ENCODE results near the gene ATG2A. TPM values are rescaled to one million over a fixed set of nuclear protein-coding genes. Genes with fewer than 3 reads are reported as not detected.
"Not testable (repeated sequence)": the region's sequence is repeated elsewhere in the genome, so short reads cannot be mapped to it uniquely, and the experiment has no call there.

Gene ATG2A
- total RNA-seq, 2 donors from 2014 or later, result 12.3 to 14.6 TPM

- DNase-seq, result no peak
- intact Hi-C loops (cut with DNase I), result loop anchor here in 1 of 2 donors (10.0 kb wide), 1 partner anchor 64 kb away; no protein-coding TSS in a partner anchor
These were observed 68.0 kb downstream of the ATG2A start for GRCh38 chr11:64848826-64849597.

GRCh38 chr11:64848214-64848825 is 68.7 kb downstream of the ATG2A start:
- intact Hi-C loops (cut with DNase I), result loop anchor here in 1 of 2 donors (10.0 kb wide), 1 partner anchor 64 kb away; no protein-coding TSS in a partner anchor
- ATAC-seq (no peak), DNase-seq (no peak)

More at GRCh38 chr11:64848826-64849597, 68.0 kb downstream of the ATG2A start:
- ATAC-seq, result no peak

GRCh38 chr11:64846998-64847666 is 69.9 kb downstream of the ATG2A start:
- intact Hi-C loops (cut with DNase I), result loop anchor here (1.0 to 10.0 kb wide), 3 partner anchors 47 to 62 kb away; no protein-coding TSS in a partner anchor
- DNase-seq, result peak; percentile 93
- peak; percentile 83 to 88 for ATAC-seq

GRCh38 chr11:64845776-64846129 is 71.3 kb downstream of the ATG2A start:
- DNase-seq, ATAC-seq: not testable (repeated sequence)
- intact Hi-C loops (cut with DNase I), result loop anchor here (2.0 to 10.0 kb wide), 2 partner anchors 49 to 61 kb away; no protein-coding TSS in a partner anchor

- ATAC-seq (no peak), DNase-seq (no peak)
- intact Hi-C loops (cut with DNase I), result loop anchor here in 1 of 2 donors (10.0 kb wide), 1 partner anchor 60 kb away; no protein-coding TSS in a partner anchor
These were observed 71.8 kb downstream of the ATG2A start for GRCh38 chr11:64845129-64845775.

Small RNA genes within 50 kb of the gene (microRNA-seq; reads per million reads assigned to microRNA genes)
- gene MIR6749 (0 reads per million in 2 donors), gene MIR6750 (0.20 to 0.82 reads per million in 2 donors)

Other genes with a start within 250 kb of the ATG2A start
- 1 to 10 TPM; 3.9 to 4.0 TPM for gene NRXN2, start 194.0 kb downstream of the ATG2A start, total RNA-seq
- 10 to 100 TPM; 25.3 to 37.1 TPM for gene RASGRP2, start 173.1 kb downstream of the ATG2A start, total RNA-seq
- 10 to 100 TPM; 31.3 to 48.6 TPM for gene PYGM, start 157.2 kb downstream of the ATG2A start, total RNA-seq
- gene SF1, start 138.7 kb downstream of the ATG2A start, total RNA-seq, result 100 to 1,000 TPM; 154 to 208 TPM
- 10 to 100 TPM in 1 of 2 donors, 1 to 10 TPM in 1; 10.0 to 10.4 TPM for gene MAP4K2, start 114.0 kb downstream of the ATG2A start, total RNA-seq
- gene MEN1, start 106.7 kb downstream of the ATG2A start, total RNA-seq, result 10 to 100 TPM in 1 of 2 donors, 1 to 10 TPM in 1; 9.0 to 12.3 TPM
- under 1 TPM; 0.55 to 0.65 TPM for gene CDC42BPG, start 72.6 kb downstream of the ATG2A start, total RNA-seq
- 10 to 100 TPM; 36.6 to 43.1 TPM for gene EHD1, start 38.6 kb downstream of the ATG2A start, total RNA-seq
- gene PPP2R5B, start 7.5 kb upstream of the ATG2A start, total RNA-seq, result 10 to 100 TPM; 17.9 to 20.5 TPM
- gene GPHA2, start 18.7 kb upstream of the ATG2A start, total RNA-seq, result not detected
- not detected for gene MAJIN, start 54.9 kb upstream of the ATG2A start, total RNA-seq
- 1 to 10 TPM; 1.4 to 1.6 TPM for gene BATF2, start 79.8 kb upstream of the ATG2A start, total RNA-seq
- gene ARL2, start 97.0 kb upstream of the ATG2A start, total RNA-seq, result 100 to 1,000 TPM; 110 to 116 TPM
- gene SNX15, start 110.2 kb upstream of the ATG2A start, total RNA-seq, result 10 to 100 TPM; 17.2 to 20.1 TPM
- 1 to 10 TPM; 5.2 to 9.5 TPM for gene SAC3D1, start 124.0 kb upstream of the ATG2A start, total RNA-seq
- 1 to 10 TPM; 6.6 to 7.0 TPM for gene NAALADL1, start 141.3 kb upstream of the ATG2A start, total RNA-seq
- 1 to 10 TPM in 1 of 2 donors, under 1 TPM in 1; 0.81 to 2.5 TPM for gene CDCA5, start 166.8 kb upstream of the ATG2A start, total RNA-seq
- 10 to 100 TPM; 26.2 to 26.5 TPM for gene ZFPL1, start 167.0 kb upstream of the ATG2A start, total RNA-seq
- gene VPS51, start 179.0 kb upstream of the ATG2A start, total RNA-seq, result 10 to 100 TPM; 52.7 to 70.1 TPM
- 10 to 100 TPM; 50.0 to 53.2 TPM for gene TM7SF2, start 194.7 kb upstream of the ATG2A start, total RNA-seq
- gene ZNHIT2, start 200.5 kb upstream of the ATG2A start, total RNA-seq, result 1 to 10 TPM; 6.6 to 8.2 TPM
- gene FAU, start 204.9 kb upstream of the ATG2A start, total RNA-seq, result 100 to 1,000 TPM; 651 to 723 TPM
- gene MRPL49, start 205.1 kb upstream of the ATG2A start, total RNA-seq, result 10 to 100 TPM; 26.3 to 33.4 TPM
- gene SYVN1, start 217.3 kb upstream of the ATG2A start, total RNA-seq, result 10 to 100 TPM; 33.2 to 41.6 TPM

Measured in left cardiac atrium (tissue), 4 donors.